Hepatocyte (in vitro differentiated cells): ENCODE results near the gene ALPK1.

Source experiments
- EZH2 ChIP-seq: fragments of 200-600 bp; sonication (generic); IDR thresholded peaks from 2 replicates; pipeline ENCODE4 v1.6.1; 2016; ENCODE audit warnings: antibody characterized with exemption, mild to moderate bottlenecking, borderline replicate concordance
- EZH2phosphoT487 ChIP-seq: fragments of 200-600 bp; sonication (generic); IDR thresholded peaks from one replicate; pipeline ENCODE4 v1.6.1; 2018; ENCODE audit warnings: antibody characterized with exemption, mild to moderate bottlenecking, low read depth, moderate library complexity; ENCODE audit not compliant: unreplicated experiment, severe bottlenecking
- TF ChIP-seq, protein P1 (sequence below): fragments of 200-600 bp; sonication (generic); IDR thresholded peaks from 2 replicates; pipeline ENCODE4 v1.5.1; 2016; ENCODE audit warnings: antibody characterized with exemption, mild to moderate bottlenecking; ENCODE audit not compliant: poor library complexity

DNA sequence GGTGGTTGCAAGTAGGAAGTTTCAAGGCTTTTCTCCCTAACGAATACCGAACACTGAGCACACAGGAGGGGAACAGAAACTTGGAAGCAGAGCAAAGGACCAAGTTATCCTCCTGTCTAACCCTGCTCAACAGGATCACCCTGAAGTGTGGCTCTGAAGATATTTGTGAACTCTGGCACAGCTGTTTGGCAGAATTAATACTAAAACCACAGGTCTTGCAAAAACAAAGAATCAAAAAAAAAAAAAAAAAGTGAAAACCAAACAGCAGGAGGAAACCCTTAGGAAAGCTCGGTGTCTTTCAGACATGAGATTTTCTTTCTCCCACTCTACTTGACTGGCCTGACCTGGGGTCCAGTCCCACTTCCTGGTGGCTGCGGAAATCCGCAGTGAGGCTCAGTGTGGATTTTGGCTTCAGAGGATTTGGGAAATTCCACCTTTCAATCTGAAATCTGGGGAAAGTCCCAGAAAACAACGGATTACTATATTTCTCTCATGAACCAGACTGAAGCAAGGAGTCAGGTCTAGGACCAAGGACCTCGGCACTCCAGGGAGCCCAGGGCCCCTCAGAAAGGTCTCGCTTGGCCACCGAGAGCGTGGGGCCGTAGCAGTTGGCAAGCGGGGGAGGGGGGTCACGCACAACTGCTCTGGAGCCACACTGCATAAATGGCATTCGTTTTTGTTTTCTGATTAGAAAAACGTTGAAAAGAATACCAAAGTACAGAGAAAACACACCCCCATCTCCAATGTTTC lies 12.3 kb upstream of the ALPK1 start:
- TF ChIP-seq, protein P1, sequence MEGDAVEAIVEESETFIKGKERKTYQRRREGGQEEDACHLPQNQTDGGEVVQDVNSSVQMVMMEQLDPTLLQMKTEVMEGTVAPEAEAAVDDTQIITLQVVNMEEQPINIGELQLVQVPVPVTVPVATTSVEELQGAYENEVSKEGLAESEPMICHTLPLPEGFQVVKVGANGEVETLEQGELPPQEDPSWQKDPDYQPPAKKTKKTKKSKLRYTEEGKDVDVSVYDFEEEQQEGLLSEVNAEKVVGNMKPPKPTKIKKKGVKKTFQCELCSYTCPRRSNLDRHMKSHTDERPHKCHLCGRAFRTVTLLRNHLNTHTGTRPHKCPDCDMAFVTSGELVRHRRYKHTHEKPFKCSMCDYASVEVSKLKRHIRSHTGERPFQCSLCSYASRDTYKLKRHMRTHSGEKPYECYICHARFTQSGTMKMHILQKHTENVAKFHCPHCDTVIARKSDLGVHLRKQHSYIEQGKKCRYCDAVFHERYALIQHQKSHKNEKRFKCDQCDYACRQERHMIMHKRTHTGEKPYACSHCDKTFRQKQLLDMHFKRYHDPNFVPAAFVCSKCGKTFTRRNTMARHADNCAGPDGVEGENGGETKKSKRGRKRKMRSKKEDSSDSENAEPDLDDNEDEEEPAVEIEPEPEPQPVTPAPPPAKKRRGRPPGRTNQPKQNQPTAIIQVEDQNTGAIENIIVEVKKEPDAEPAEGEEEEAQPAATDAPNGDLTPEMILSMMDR = no peak
- no peak for TF ChIP-seq EZH2phosphoT487
- TF ChIP-seq EZH2 = no peak
